CD8-positive, alpha-beta memory T cell (primary cell): ENCODE measurements around the gene CASS4. TPM values are rescaled to one million over a fixed set of nuclear protein-coding genes. Genes with fewer than 3 reads are reported as not detected.

Experiments used
- CTCF ChIA-PET: fragments of 350-600 bp; sonication (Branson Sonifier 250); formaldehyde crosslinking; loops from one replicate; lab custom pipeline; 2021; ENCODE audit warnings: antibody characterized with exemption; lab: Charles Lee
- POLR2A ChIA-PET: fragments of 350-600 bp; sonication (Branson Sonifier 250); formaldehyde crosslinking; loops from one replicate; lab custom pipeline; 2021; ENCODE audit warnings: antibody characterized with exemption; lab: Charles Lee
- DNase-seq, 5 donors: peaks; one replicate each; pipeline versions ENCODE4 v3.0.0 to v3.0.0-alpha.2; 2020 to 2022; ENCODE audit warnings: mixed read lengths in 1 of 5
- H3K27ac ChIP-seq: one replicate; pipeline ENCODE4 v1.7.0; 2013; ENCODE audit warnings: low read depth, mild to moderate bottlenecking, low read length, moderate library complexity
- H3K27me3 ChIP-seq: 2 replicates; pipeline ENCODE4 v1.7.0; 2013; ENCODE audit warnings: low read length, mild to moderate bottlenecking; ENCODE audit not compliant: insufficient read depth, poor library complexity, severe bottlenecking
- H3K36me3 ChIP-seq: 2 replicates; pipeline ENCODE4 v1.7.0; 2013; ENCODE audit warnings: mild to moderate bottlenecking, low read length, moderate library complexity; ENCODE audit not compliant: insufficient read depth
- H3K4me1 ChIP-seq: 2 replicates; pipeline ENCODE4 v1.7.0; 2013; ENCODE audit warnings: mild to moderate bottlenecking, low read length, moderate library complexity; ENCODE audit not compliant: insufficient read depth
- H3K4me3 ChIP-seq: 2 replicates; pipeline ENCODE4 v1.7.0; 2013; ENCODE audit warnings: mild to moderate bottlenecking, low read length
- H3K9me3 ChIP-seq: 2 replicates; pipeline ENCODE4 v1.7.0; 2013; ENCODE audit warnings: mild to moderate bottlenecking, low read length
- H3K27ac Mint-ChIP-seq, 8 donors: one replicate each; pipeline ENCODE4 v1.8.0; 2020 to 2021; ENCODE audit warnings: mixed read lengths in 8 of 8, mild to moderate bottlenecking in 6 of 8, inconsistent platforms in 3 of 8, moderate library complexity in 3 of 8
- H3K27me3 Mint-ChIP-seq, 2 donors: one replicate each; pipeline ENCODE4 v1.8.0; 2020 to 2021; ENCODE audit warnings: mixed read lengths in 2 of 2, mild to moderate bottlenecking in 1 of 2, moderate library complexity in 1 of 2
- H3K36me3 Mint-ChIP-seq, 3 donors: one replicate each; pipeline ENCODE4 v1.8.0; 2020 to 2021; ENCODE audit warnings: mixed read lengths in 3 of 3, inconsistent platforms in 1 of 3, mild to moderate bottlenecking in 1 of 3
- H3K4me1 Mint-ChIP-seq, 3 donors: one replicate each; pipeline ENCODE4 v1.8.0; 2020 to 2021; ENCODE audit warnings: mixed read lengths in 3 of 3, inconsistent platforms in 1 of 3, mild to moderate bottlenecking in 1 of 3
- H3K4me3 Mint-ChIP-seq, 7 donors: one replicate each; pipeline ENCODE4 v1.8.0; 2020 to 2021; ENCODE audit warnings: mixed read lengths in 7 of 7, mild to moderate bottlenecking in 6 of 7, moderate library complexity in 4 of 7, inconsistent platforms in 2 of 7
- H3K9me3 Mint-ChIP-seq, 5 donors: one replicate each; pipeline ENCODE4 v1.8.0; 2020 to 2022; ENCODE audit warnings: mixed read lengths in 5 of 5, mild to moderate bottlenecking in 3 of 5, moderate library complexity in 2 of 5, inconsistent platforms in 1 of 5
- polyA plus RNA-seq: library from polyadenylated mRNA; unstranded; fragments of 300-500 nt; fragmentation: Illumina TruSeq; gene quantifications from one replicate; pipeline ENCODE4 v1.2.3, GENCODE V29; 2021
- total RNA-seq, 2 experiments: library from RNA; stranded (reverse); gene quantifications; one replicate each; pipeline ENCODE4 v1.2.3, GENCODE V29; 2021

Gene CASS4
- total and polyA plus RNA-seq, 3 experiments from 2014 or later = 3.7 to 5.6 (median 3.7) TPM

DNA sequence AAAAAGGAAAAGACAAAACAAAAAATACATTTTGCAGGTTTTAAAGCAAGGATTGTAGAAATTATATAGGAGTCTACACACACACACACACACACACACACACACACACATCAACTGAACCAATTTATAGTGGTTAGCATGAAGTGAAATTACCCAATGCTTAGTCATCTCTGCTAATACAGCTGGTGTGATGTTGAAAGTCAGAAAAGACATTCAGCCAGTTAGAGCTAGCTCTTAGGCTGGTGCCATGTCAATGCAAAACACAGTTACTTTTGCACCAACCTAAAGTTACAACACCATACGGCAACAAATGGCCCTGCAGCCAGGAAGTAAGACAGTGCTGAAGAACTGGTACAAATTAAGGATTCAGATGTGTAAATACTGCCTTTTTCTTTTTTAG, 38.1 kb upstream of the CASS4 start:
- H3K4me3 ChIP-seq = no peak overlapping the region
- no peaks in the 10 kb centered on the region for H3K27me3 ChIP-seq
- Mint-ChIP-seq H3K27ac (peak overlapping the region in 2 of 8 donors; percentile 8 to 82), H3K4me3 (no peak overlapping the region), H3K36me3 (peaks cover 0 to 13% (median 2%) of the 10 kb centered on the region in 3 donors), H3K9me3 (no peaks in the 10 kb centered on the region), H3K27me3 (no peaks in the 10 kb centered on the region), H3K4me1 (peaks cover 5 to 38% (median 19%) of the 10 kb centered on the region in 3 donors)
- CTCF ChIA-PET = interaction anchor here (0.7 kb wide), 1 partner anchor 78 kb away, joined by 3 read pairs; no protein-coding TSS in a partner anchor
- H3K36me3 ChIP-seq = no peaks in the 10 kb centered on the region
- no peaks in the 10 kb centered on the region for H3K4me1 ChIP-seq
- no peak for DNase-seq
- POLR2A ChIA-PET = interaction anchor here (0.7 kb wide), 1 partner anchor 958 kb away, joined by 6 read pairs; no protein-coding TSS in a partner anchor
- H3K9me3 ChIP-seq = no peaks in the 10 kb centered on the region
- no peak overlapping the region for H3K27ac ChIP-seq

DNA sequence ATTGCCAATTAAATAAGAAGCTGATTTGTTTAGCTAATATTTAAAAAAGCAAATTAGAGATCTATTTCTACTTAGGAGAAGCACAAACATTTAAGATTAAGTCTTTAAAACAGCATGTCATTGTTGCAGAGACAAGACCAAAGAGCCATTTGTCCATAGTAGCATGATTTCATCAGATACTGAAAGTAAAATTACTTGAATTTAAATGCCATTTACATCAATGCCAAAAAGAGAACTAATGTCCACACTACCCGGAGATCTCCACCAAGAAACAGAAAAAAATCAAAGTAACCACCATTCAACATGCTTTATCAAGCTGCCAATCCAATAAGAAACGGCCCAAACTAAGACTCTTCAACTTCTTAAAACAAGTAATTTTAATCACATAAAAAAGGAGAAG, 35.7 kb upstream of the CASS4 start:
- Mint-ChIP-seq H3K27ac (peak overlapping the region in 1 of 8 donors; percentile 9), H3K9me3 (no peaks in the 10 kb centered on the region), H3K4me3 (no peak overlapping the region), H3K4me1 (peaks cover 5 to 38% (median 19%) of the 10 kb centered on the region in 3 donors), H3K27me3 (no peaks in the 10 kb centered on the region), H3K36me3 (peaks cover 0 to 2% (median 1%) of the 10 kb centered on the region in 3 donors)
- no peak for DNase-seq
- H3K9me3 ChIP-seq = no peaks in the 10 kb centered on the region
- CTCF ChIA-PET = interaction anchor here (1.1 to 1.9 kb wide), 2 partner anchors 8 to 18 kb away, joined by 3 to 5 read pairs; partner anchors contain the start of gene FAM210B
- no peaks in the 10 kb centered on the region for H3K36me3 ChIP-seq
- no peak overlapping the region for H3K27ac ChIP-seq
- POLR2A ChIA-PET = no interaction called here
- H3K4me1 ChIP-seq = no peaks in the 10 kb centered on the region
- H3K4me3 ChIP-seq = no peak overlapping the region
- no peaks in the 10 kb centered on the region for H3K27me3 ChIP-seq

DNA sequence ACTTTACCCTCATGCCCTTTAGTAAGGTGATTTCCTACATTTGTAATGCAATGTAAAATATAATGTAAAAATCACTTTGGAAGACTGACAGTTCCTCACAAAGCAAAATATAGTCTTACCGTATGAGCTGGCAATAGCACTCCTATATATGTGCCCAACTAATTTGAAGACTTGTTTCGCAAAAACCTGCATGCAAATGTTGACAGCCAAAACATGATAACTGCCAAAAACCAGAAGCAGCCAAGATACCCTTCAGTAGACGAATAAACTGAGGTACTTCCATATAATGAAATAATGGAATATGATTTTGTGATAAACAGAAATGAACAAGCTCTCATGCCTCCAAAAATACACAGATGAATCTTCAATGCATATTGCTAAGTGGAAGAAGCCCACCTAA, 33.7 kb upstream of the CASS4 start:
- Histone ChIP-seq H3K27me3 (no peaks in the 10 kb centered on the region), H3K36me3 (no peaks in the 10 kb centered on the region), H3K9me3 (no peaks in the 10 kb centered on the region), H3K27ac (no peak overlapping the region), H3K4me1 (no peaks in the 10 kb centered on the region), H3K4me3 (no peak overlapping the region)
- no peak overlapping the region for H3K4me3 Mint-ChIP-seq
- POLR2A ChIA-PET = no interaction called here
- no peak overlapping the region for H3K27ac Mint-ChIP-seq
- peaks cover 2 to 28% (median 12%) of the 10 kb centered on the region in 3 donors for H3K4me1 Mint-ChIP-seq
- H3K27me3 Mint-ChIP-seq = no peaks in the 10 kb centered on the region
- H3K36me3 Mint-ChIP-seq = peaks cover 0 to 2% (median 1%) of the 10 kb centered on the region in 3 donors
- no peak for DNase-seq
- no peaks in the 10 kb centered on the region for H3K9me3 Mint-ChIP-seq
- CTCF ChIA-PET = no interaction called here

- no peaks in the 10 kb centered on the region for H3K9me3 Mint-ChIP-seq
- Histone ChIP-seq H3K27me3 (no peaks in the 10 kb centered on the region), H3K4me1 (no peaks in the 10 kb centered on the region), H3K27ac (no peak overlapping the region), H3K9me3 (no peaks in the 10 kb centered on the region), H3K4me3 (no peak overlapping the region), H3K36me3 (no peaks in the 10 kb centered on the region)
- ChIA-PET CTCF (no interaction called here), POLR2A (interaction anchor here (0.7 kb wide), 1 partner anchor 32 kb away, joined by 3 read pairs; no protein-coding TSS in a partner anchor)
- no peak for DNase-seq
- H3K4me3 Mint-ChIP-seq = no peak overlapping the region
- H3K27ac Mint-ChIP-seq = no peak overlapping the region
- H3K27me3 Mint-ChIP-seq = no peaks in the 10 kb centered on the region
- H3K36me3 Mint-ChIP-seq = peaks cover 0 to 4% (median 4%) of the 10 kb centered on the region in 3 donors
- H3K4me1 Mint-ChIP-seq = peaks cover 2 to 18% (median 9%) of the 10 kb centered on the region in 3 donors
Observed at GRCh38 chr20:56380375-56380774, 31.7 kb upstream of the CASS4 start.

GRCh38 chr20:56381501-56381900, 30.6 kb upstream of the CASS4 start:
- ChIA-PET POLR2A (interaction anchor here (1.0 kb wide), 1 partner anchor 9 kb away, joined by 6 read pairs; no protein-coding TSS in a partner anchor), CTCF (no interaction called here)
- peaks cover under 1 to 7% (median under 1%) of the 10 kb centered on the region in 3 donors for H3K4me1 Mint-ChIP-seq
- no peaks in the 10 kb centered on the region for H3K27me3 ChIP-seq
- H3K36me3 Mint-ChIP-seq = peaks cover 0 to 8% (median 6%) of the 10 kb centered on the region in 3 donors
- no peaks in the 10 kb centered on the region for H3K36me3 ChIP-seq
- H3K9me3 ChIP-seq = no peaks in the 10 kb centered on the region
- H3K4me1 ChIP-seq = no peaks in the 10 kb centered on the region
- no peak overlapping the region for H3K27ac ChIP-seq
- no peak overlapping the region for H3K4me3 Mint-ChIP-seq
- H3K27me3 Mint-ChIP-seq = no peaks in the 10 kb centered on the region
- H3K27ac Mint-ChIP-seq = peak overlapping the region in 3 of 8 donors; percentile 11 to 34 (median 24)
- no peaks in the 10 kb centered on the region for H3K9me3 Mint-ChIP-seq
- DNase-seq = no peak
- no peak overlapping the region for H3K4me3 ChIP-seq

- no peaks in the 10 kb centered on the region for H3K27me3 ChIP-seq
- Mint-ChIP-seq H3K9me3 (no peaks in the 10 kb centered on the region), H3K27ac (peak overlapping the region in 1 of 8 donors; percentile 19), H3K27me3 (no peaks in the 10 kb centered on the region), H3K4me1 (peaks cover 0 to 5% (median 0%) of the 10 kb centered on the region in 3 donors), H3K4me3 (no peak overlapping the region), H3K36me3 (peaks cover 0 to 8% (median 6%) of the 10 kb centered on the region in 3 donors)
- ChIA-PET POLR2A (no interaction called here), CTCF (no interaction called here)
- H3K4me1 ChIP-seq = no peaks in the 10 kb centered on the region
- H3K4me3 ChIP-seq = no peak overlapping the region
- no peaks in the 10 kb centered on the region for H3K36me3 ChIP-seq
- no peaks in the 10 kb centered on the region for H3K9me3 ChIP-seq
- H3K27ac ChIP-seq = no peak overlapping the region
- no peak for DNase-seq
Observed at GRCh38 chr20:56382696-56383095, 29.4 kb upstream of the CASS4 start.

DNA sequence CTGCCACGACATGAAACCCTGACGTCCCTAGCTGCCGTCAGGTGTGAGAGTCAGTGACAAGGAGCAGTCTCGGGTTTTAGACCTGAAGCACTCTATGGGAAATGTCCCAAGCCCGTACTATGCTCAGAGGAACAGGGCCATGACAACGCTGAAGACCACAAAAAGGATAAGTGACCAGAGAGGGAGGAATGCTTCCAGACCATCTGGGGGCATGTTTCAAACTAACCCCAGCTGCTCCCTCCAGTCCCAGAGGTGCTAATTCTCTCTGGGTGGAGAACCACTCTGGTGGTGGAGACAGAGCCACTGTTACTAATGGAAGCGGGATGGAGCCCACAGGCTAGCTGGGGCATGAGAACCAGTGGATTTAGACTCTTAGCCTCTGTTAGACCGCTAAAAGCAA, 28.7 kb upstream of the CASS4 start:
- H3K4me1 Mint-ChIP-seq = peaks cover 0 to 5% (median 0%) of the 10 kb centered on the region in 3 donors
- CTCF ChIA-PET = interaction anchor here (1.1 kb wide), 1 partner anchor 40 kb away, joined by 3 read pairs; no protein-coding TSS in a partner anchor

DNA sequence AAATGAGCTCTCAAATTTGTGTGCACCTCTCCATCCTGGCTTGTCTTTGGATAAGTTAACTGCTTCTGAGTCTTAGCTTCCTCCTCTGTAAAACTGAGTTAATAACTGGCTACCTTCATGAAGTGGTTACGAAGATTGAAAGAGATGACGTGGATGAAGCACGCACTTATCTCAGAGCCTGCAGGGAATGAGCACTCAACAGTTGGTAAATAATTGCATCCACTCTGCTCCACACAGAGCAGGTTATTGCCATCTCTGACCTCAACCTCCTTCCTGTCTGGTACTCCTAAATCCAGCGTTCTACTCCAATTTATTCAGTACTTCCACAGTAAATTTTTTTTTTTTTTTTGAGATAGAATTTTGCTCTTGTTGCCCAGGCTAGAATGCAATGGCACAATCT, 26.9 kb upstream of the CASS4 start:
- H3K4me3 Mint-ChIP-seq = no peak overlapping the region
- DNase-seq = no peak
- no peaks in the 10 kb centered on the region for H3K9me3 Mint-ChIP-seq
- peaks cover 0 to 11% (median 7%) of the 10 kb centered on the region in 3 donors for H3K36me3 Mint-ChIP-seq
- peaks cover 0 to 2% of the 10 kb centered on the region in 2 donors for H3K27me3 Mint-ChIP-seq
- Histone ChIP-seq H3K4me3 (no peak overlapping the region), H3K27ac (no peak overlapping the region), H3K36me3 (no peaks in the 10 kb centered on the region), H3K9me3 (no peaks in the 10 kb centered on the region), H3K4me1 (no peaks in the 10 kb centered on the region), H3K27me3 (no peaks in the 10 kb centered on the region)
- H3K4me1 Mint-ChIP-seq = peaks cover 0 to 4% (median 0%) of the 10 kb centered on the region in 3 donors
- ChIA-PET CTCF (interaction anchor here (1.5 kb wide), 1 partner anchor 9 kb away, joined by 5 read pairs; no protein-coding TSS in a partner anchor), POLR2A (no interaction called here)
- H3K27ac Mint-ChIP-seq = no peak overlapping the region

More for the DNA sequence above, 28.7 kb upstream of the CASS4 start:
- H3K27ac ChIP-seq = no peak overlapping the region
- no peaks in the 10 kb centered on the region for H3K9me3 ChIP-seq
- no peaks in the 10 kb centered on the region for H3K27me3 ChIP-seq
- POLR2A ChIA-PET = no interaction called here
- peaks cover 0 to 8% (median 4%) of the 10 kb centered on the region in 3 donors for H3K36me3 Mint-ChIP-seq
- DNase-seq = no peak
- no peaks in the 10 kb centered on the region for H3K4me1 ChIP-seq
- no peaks in the 10 kb centered on the region for H3K36me3 ChIP-seq
- H3K27ac Mint-ChIP-seq = peak overlapping the region in 1 of 8 donors; percentile 56
- no peaks in the 10 kb centered on the region for H3K27me3 Mint-ChIP-seq
- no peaks in the 10 kb centered on the region for H3K9me3 Mint-ChIP-seq
- H3K4me3 ChIP-seq = no peak overlapping the region
- H3K4me3 Mint-ChIP-seq = no peak overlapping the region
